ENCODE data around the gene NKAIN2.
"Not testable (repeated sequence)": the region's sequence is repeated elsewhere in the genome, so short reads cannot be mapped to it uniquely, and the experiment has no call there.

Gene NKAIN2

DNA sequence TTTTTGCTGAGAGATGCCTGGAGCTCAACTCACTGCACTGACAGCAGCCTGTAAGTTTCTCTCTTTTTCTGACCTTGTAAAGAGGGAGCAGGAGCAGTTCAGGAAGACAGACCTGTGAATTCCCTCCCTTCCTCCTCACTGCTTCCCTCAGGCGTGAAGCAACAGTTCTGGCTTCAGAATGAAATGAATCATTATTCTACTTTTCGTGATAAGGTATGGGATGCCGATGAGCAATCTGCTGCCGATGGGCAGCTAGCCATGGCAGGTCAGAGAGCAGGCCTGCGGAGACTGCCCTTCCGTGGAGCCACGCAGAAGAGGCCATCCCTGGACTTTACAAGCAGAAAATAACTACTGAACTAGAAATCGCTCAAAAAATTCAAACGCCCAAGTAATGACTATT is 732.1 kb downstream of the NKAIN2 start:
- DNase-seq: peak; percentile 89

DNA sequence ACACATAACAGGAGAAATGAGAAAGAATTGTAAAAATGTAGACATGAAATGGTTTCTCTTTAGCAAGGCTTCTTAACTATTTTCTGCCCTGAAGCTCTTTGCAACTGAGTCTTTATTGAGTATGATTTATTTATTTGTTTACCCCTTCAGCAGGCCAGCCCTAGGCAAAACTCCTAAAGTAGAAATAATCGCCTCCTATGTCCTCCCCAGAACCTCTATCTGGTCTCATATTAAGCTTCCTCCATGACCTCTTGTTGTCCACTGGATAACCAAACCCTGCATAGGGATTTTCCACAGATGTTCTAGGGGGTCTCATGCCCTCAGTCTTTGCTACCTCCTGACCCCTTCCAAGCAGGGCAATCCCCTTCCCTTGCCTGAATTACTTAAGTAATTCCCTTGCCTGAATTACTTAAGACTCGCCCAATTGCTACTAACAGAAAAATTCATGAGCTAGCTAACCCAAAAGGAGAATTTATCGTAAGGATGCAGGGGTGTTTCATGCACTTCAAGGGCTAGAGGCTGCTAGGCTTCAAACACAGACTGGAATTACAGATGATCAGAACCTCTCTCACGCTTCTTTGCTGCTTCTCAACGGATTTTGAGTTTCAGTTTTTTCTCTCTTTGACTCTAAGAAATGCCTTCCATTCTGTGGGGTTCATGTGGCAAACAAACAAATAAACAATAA is 732.6 kb downstream of the NKAIN2 start:
- DNase-seq: no peak

DNA sequence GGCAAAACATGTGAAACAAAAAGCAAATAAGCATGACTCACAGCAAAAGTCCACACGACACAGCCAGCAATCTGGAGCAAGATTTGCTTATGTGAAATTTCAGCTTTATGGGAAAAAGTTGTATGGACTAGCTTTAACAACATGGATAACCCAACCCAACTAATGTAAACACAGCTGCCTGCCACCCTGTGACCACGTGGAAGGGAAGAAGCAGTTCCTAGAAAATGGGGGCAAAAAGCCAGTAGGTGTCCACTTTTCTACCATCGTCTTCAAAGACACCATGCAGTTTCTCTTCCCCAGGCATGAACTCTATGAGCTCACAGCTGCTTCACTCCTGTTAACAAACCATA is 733.2 kb downstream of the NKAIN2 start:
- DNase-seq: no peak

DNA sequence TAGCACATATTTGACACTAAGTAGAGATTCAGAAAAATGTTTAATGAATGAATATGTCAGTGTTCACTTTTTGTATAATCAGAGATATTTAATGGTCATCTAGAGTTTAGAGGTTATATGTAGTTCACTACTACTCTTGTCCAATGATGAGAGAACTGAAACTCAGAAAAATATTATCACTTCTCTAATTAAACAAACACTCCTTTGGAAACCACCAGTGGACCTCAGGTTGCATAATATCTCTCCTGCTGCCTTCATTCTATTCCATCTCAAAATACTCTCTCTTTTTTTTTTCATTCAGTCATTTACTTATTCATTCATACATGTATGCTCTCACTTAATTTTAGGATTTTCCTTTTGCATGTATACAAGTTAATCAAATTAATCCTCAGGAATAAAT is 735.4 kb downstream of the NKAIN2 start:
- no peak for DNase-seq

- DNase-seq: no peak
These were observed 737.9 kb downstream of the NKAIN2 start for GRCh38 chr6:124541573-124541972.

DNA sequence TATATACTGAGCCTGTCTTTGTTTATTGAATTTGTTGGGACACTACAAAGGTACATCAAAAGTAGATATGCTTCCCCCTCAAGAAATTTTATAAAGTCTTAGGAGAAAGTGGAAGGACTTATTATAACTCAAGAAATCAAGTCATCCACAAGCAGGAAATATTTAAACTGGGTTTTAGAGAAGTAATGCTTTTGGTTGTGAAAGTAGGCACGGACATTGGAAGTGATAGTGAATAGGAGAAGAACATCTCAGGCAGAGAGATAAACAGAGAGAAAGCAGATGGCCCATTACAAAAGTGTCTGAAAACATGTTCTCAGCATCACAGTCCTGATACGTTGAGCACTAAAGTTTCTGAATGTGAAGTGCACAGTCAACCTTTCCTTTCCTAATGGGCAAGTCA is 742.9 kb downstream of the NKAIN2 start:
- no peak for DNase-seq

GRCh38 chr6:124551711-124552233 is 748.1 kb downstream of the NKAIN2 start:
- peak; percentile 18 for DNase-seq

DNA sequence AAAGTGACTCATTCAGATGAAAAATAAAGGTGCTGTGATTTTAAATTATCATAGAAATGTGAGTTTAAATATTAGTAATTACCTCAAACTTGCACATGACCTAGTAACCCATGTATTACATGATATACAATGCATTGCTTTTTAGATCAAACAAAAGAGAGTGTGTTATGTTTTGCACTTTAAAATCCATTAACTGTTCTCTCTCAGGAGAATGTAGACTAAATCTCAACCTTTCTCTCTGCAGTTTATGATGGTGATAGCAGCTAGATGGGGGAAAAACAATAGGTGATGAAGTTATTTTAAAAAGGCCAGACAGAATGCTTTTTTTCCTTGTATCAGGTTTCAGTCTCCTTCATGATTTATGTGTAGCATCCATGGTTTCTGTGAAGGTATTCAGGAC is 754.2 kb downstream of the NKAIN2 start:
- DNase-seq: no peak

- not testable (repeated sequence) for DNase-seq
These were observed 756.4 kb downstream of the NKAIN2 start for GRCh38 chr6:124560078-124560477.

DNA sequence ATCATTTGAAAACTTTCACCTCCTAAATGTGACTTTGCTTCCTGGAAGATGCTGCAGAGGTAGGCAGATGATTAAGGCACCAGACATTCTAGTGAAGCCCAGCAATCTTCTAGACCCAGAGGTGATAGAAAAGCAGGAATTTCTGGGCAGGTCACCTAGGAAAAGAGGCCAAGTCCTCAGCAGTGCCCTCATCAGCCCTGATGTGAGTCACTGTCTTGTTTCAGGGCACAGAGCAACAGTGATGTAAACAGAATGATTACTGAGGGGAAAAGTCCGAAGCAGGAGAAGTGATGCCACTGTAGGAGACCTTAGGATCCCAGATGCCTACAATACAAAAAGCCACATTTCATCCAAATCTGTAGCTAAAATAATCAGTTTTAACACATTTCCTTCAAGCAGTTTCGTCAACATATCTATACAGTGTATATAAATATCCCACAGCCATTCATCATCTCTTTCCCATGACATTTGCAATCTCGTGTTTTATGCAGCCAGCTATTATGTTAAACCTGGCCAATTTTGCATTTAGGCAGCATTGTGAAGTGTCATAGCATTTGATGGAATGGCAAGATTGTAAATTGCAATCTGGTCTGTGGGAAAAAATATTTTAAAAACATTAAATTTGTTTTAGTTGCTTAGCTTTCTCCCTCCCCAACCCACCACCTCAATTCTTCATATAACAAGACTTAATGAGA is 757.4 kb downstream of the NKAIN2 start:
- no peak for DNase-seq

DNA sequence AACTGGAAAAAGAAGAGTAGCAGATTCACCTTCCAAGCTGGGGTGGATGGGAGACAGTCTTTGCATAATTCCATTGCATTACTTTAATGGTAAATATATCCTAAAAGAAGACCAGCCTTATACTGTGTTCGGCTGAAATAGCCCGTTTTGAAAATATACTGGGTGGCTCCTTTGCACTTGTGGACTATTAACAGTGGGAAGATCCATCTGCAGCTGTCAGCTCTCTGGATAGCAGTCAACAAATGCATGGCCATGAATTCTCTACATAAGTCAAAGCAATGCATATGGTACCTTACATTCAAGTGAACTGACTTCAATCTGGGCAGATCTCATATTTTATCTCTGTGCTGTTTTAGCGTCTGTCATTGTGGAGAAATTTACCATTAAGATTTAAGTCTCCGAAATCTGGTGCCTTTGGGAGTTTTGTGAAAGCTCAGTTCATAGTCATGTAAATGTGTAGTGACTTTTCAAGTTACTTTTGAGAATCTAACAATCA is 758.0 kb downstream of the NKAIN2 start:
- no peak for DNase-seq

- DNase-seq: not testable (repeated sequence)
These were observed 760.5 kb downstream of the NKAIN2 start for GRCh38 chr6:124564125-124564524.

- DNase-seq: no peak
These were observed 763.7 kb downstream of the NKAIN2 start for GRCh38 chr6:124567401-124567800.

GRCh38 chr6:124573953-124574352 is 770.3 kb downstream of the NKAIN2 start:
- DNase-seq: no peak

DNA sequence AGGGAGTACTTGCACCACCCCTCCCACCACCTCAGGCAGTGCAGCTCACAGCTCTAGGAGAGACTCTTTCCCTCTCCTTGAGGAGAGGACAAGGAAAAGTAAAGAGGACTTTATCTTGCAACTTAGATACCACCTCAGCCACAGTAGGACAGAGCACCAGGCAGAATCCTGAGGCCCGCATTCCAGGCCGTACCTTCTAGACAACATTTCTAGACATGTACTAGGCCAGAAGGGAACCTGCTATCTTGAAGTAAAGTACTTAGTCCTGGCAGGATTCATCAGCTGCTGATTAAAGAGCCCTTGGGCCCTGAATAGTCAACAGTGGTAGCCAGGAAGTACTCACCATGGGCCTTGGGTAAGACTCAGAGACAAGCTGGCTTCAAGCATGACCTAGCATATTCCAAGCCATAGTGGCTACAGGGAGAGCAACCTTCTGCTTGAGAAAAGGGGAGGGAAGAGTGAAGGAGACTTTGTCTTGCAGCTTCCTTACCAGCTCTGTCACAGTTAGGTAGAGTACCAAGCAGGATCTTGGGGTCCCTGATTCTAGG is 774.1 kb downstream of the NKAIN2 start:
- DNase-seq: no peak

- DNase-seq: no peak
These were observed 786.3 kb downstream of the NKAIN2 start for GRCh38 chr6:124590001-124590400.

GRCh38 chr6:124599656-124600055 is 796.0 kb downstream of the NKAIN2 start:
- DNase-seq: no peak

- DNase-seq: no peak
These were observed 801.1 kb downstream of the NKAIN2 start for GRCh38 chr6:124604719-124605118.

DNA sequence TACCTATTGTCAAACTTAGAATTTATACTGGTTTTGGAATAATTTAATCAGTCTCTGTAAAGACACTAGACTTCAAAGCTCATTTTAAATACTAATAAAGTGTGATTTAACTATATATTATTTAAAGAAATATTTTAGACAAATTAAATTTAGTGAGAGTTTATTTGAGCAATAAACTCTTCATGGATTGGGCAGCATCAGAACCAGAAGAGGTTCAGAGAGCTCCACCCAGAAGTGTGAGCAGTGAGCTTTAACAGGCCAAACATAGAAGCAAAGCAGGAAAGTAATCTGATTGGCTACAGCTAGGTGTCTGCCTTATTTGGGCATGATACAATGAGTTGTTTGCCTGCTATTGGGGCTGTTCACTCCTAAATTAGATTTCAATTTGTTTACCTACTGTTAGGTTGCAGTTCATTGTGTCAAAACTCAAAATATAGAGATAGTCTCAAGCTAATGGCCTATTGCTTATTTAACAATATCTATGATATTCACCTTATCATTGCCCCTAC is 803.5 kb downstream of the NKAIN2 start:
- no peak for DNase-seq

DNA sequence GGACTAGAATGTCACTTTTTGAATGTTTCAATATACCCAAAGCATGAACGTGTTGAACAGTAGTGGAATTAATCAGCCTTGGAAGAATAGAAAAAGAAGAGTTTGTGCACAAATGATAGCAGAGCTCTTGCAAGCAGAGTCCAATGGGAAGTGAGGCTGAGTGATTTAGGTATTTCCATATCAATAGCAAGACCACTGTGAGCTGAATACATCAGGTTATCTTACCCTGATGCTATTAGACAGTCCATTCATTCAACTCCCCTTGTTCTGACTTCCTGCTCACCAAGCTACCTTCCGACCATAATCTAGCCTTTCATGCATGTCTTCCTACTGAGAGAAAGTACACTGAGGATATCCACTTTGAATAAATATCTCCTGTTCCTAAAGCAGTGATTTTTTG is 809.4 kb downstream of the NKAIN2 start:
- no peak for DNase-seq

DNA sequence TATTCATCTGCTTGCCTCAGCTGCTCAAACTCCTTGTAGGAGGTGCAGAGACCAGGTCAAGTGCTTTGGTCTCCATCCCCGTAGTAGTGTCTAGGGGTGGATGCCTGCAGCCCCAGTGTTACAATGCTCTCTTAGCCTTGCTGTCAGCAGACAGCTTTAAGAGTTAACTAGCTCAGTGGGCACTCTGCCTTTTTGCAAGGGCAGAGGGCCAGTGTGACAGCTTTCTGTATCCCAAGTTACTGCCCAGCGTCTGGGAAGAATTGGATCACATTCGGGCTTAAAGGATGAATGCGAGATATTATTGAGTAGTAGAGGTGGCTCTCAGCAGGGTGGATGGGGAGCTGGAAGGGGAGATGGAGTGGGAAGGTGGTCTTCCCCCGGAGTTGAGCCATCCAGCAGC is 818.7 kb downstream of the NKAIN2 start:
- no peak for DNase-seq

- no peak for DNase-seq
These were observed 830.0 kb downstream of the NKAIN2 start for GRCh38 chr6:124633655-124634054.

DNA sequence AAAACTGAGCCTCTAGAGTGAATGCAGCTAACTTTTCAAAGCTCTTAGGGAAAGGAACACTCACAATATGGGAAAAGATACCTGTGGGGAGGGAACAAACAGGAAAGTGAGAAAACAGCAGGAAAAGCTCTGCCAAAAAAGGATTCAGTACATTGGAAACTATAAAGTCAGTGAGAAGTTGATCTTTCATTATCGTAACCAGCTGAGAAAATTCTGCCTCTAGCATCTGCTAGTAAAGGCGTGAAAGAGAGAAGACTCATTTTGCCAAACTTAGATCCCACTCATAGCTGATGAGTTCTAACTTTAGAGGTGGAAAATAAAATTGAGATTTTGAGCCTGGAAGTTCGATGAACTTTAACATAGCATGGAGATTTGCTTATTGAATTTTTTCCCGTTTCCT is 836.8 kb downstream of the NKAIN2 start:
- no peak for DNase-seq

- no peak for DNase-seq
These were observed 852.2 kb downstream of the NKAIN2 start for GRCh38 chr6:124655866-124656265.

Data from kidney glomerular epithelial cell (primary cell).